WTC11 (cell line): Measurements from ENCODE around the gene ANKDD1B.

Experiments
- CREB1 ChIP-seq: sonication (generic); formaldehyde crosslinking; IDR thresholded peaks from 2 replicates; pipeline ENCODE4 v1.8.0; 2023; ENCODE audit warnings: mild to moderate bottlenecking, missing genetic modification reagents
- CTCF ChIP-seq: fragments of 200-600 bp; IDR thresholded peaks from 2 replicates; pipeline ENCODE4 v1.8.0; 2022; ENCODE audit warnings: antibody characterized with exemption
- PREB ChIP-seq: sonication (generic); formaldehyde crosslinking; IDR thresholded peaks from 2 replicates; pipeline ENCODE4 v1.8.1; 2022; ENCODE audit warnings: mild to moderate bottlenecking, missing genetic modification reagents, moderate library complexity, borderline replicate concordance
- SMAD3 ChIP-seq: sonication (generic); formaldehyde crosslinking; IDR thresholded peaks from 2 replicates; pipeline ENCODE4 v1.8.0; 2022; ENCODE audit warnings: missing genetic modification reagents, mild to moderate bottlenecking, borderline replicate concordance
- TF ChIP-seq, protein P1 (sequence below): sonication (generic); formaldehyde crosslinking; IDR thresholded peaks from 2 replicates; pipeline ENCODE4 v1.8.1; 2022; ENCODE audit warnings: low read depth, mild to moderate bottlenecking, moderate library complexity, missing genetic modification reagents, borderline replicate concordance
- TF ChIP-seq, protein P2 (sequence below): sonication (generic); formaldehyde crosslinking; IDR thresholded peaks from 2 replicates; pipeline ENCODE4 v1.8.1; 2023; ENCODE audit warnings: mild to moderate bottlenecking, missing genetic modification reagents

DNA sequence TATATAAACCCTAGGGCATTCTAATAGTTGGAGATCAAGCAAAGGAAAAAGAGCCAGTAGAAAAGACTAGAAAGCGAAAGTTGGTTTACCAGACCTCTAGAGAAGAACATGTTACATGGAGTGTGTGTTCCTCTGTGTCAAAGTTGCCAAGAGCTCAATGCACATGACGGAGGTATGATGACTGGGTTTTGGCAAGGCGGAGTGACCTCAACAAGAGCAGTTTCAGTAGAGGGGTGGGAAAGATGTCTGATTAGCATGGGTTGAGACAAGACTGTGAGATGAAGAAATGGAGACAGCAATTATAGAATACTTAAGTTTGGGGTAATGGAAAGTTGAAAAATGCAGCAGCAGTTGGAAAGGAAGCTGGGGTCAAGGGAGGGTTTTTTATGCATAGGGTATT is 1.6 kb downstream of the ANKDD1B start:
- no peak for TF ChIP-seq CTCF
- TF ChIP-seq CREB1 (CRISPR knock-in tag): no peak
- TF ChIP-seq, protein P1, sequence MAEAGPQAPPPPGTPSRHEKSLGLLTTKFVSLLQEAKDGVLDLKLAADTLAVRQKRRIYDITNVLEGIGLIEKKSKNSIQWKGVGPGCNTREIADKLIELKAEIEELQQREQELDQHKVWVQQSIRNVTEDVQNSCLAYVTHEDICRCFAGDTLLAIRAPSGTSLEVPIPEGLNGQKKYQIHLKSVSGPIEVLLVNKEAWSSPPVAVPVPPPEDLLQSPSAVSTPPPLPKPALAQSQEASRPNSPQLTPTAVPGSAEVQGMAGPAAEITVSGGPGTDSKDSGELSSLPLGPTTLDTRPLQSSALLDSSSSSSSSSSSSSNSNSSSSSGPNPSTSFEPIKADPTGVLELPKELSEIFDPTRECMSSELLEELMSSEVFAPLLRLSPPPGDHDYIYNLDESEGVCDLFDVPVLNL (CRISPR knock-in tag): no peak
- TF ChIP-seq PREB (CRISPR knock-in tag): no peak
- TF ChIP-seq, protein P2, sequence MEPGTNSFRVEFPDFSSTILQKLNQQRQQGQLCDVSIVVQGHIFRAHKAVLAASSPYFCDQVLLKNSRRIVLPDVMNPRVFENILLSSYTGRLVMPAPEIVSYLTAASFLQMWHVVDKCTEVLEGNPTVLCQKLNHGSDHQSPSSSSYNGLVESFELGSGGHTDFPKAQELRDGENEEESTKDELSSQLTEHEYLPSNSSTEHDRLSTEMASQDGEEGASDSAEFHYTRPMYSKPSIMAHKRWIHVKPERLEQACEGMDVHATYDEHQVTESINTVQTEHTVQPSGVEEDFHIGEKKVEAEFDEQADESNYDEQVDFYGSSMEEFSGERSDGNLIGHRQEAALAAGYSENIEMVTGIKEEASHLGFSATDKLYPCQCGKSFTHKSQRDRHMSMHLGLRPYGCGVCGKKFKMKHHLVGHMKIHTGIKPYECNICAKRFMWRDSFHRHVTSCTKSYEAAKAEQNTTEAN (CRISPR knock-in tag): no peak
- TF ChIP-seq SMAD3 (CRISPR knock-in tag): no peak
